ENCODE results near the gene DIP2B.

DIP2B gene

DNA sequence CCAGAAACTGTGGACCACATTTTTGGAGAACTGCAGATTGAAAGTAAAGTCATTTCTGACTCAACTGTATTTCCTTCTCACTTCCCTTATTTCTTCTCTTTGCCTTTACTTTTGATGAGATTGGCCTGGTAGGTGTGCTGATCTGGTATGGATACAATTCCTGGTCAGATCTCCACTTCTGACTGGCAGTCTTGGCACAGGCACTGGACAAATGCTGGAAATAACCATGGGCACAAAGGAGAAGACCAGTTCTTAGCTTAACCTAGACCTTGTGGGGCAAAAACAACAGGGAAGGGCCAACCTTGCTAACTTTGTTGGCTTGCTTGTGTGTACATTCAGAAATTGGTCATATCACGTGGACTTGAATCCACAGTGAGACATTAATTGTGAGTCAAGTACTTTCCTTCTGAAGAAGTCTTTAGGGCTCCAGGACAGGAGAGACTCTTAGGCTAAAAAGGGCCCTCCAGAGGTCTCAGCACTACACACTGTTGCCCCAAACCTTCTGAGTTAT, 75.0 kb downstream of the DIP2B start:
- no peak for DNase-seq

DNA sequence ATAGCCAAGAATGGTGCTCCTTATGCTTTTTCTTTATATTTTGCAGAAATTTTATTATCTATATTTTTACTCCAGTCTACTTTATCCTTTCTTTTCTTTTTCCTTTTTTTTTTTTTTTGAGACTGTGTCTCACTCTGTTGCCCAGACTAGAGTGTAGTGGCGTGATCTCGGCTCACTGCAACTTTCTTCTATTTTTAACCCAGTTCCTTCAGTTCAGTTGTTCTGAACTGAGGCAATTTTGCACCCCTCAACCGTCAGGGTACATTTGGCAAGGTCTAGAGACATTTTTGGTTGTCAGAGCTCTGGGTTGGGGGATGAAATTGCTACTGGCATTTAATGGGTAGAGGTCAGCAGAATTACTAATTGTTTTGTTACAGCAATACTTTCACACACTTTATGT, 75.7 kb downstream of the DIP2B start:
- DNase-seq: no peak

DNA sequence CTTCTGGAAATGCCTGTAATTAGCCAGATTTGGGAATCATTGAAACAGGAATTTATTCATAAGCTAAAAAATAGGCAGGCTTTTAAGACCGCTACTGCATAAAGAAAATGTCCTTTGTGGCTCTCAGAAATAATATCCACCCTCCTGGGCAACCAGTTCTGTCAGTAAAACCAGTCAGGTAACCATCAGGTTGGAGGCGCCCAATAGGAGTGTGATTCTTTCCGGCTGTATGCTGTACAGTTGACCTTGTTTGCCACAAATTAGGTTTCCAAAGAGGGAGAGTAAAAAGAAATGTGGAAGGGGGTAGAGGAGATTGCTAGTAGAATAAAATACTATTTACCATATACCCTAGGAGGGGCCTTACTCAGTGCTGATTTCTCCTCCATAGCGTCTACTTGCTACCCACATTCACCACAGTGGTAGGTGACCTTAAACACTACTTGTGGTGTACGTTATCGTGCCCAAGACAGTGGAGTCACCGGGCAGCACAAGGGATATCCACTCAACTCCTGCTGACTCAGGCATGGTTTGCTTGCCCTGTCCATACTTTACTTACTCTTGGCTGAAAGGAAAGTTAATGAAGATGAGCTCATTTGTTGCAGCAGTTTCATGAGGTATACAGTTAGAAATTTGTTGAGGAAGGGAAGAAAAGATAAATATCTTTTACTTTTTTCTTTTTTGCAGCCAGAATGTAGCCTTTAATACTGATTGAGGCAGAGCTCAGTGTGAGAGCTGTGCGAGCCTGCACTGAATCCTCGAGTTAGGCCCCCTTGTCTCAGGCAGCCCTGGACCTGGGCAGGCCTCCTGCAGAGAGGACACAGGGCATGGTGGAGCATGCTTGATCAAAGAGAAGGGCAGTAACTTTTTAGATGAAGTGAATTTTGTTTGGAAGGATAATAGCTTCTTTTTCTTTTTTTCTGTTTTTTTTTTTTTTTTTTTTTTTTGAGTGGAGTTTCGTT, 76.7 kb downstream of the DIP2B start:
- DNase-seq: no peak

DNA sequence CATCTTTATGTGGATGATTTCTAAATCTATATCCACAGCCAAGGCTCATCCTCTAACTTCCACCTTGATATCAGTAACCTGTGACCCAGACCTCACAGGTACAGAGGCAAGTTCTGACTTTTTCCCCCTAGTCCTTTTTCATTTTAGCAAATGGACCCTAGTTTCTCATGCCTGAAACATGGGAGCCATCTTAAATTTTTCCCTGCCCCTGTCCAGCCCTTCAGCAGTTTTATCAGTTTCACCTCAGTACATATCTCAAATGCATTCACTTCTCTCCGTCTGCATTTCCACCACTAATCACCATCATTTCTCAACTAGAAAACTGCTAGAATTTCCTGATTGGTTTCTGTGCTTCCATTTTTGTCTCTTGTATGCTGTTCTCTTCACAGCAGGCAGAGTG, 79.3 kb downstream of the DIP2B start:
- DNase-seq: no peak

DNA sequence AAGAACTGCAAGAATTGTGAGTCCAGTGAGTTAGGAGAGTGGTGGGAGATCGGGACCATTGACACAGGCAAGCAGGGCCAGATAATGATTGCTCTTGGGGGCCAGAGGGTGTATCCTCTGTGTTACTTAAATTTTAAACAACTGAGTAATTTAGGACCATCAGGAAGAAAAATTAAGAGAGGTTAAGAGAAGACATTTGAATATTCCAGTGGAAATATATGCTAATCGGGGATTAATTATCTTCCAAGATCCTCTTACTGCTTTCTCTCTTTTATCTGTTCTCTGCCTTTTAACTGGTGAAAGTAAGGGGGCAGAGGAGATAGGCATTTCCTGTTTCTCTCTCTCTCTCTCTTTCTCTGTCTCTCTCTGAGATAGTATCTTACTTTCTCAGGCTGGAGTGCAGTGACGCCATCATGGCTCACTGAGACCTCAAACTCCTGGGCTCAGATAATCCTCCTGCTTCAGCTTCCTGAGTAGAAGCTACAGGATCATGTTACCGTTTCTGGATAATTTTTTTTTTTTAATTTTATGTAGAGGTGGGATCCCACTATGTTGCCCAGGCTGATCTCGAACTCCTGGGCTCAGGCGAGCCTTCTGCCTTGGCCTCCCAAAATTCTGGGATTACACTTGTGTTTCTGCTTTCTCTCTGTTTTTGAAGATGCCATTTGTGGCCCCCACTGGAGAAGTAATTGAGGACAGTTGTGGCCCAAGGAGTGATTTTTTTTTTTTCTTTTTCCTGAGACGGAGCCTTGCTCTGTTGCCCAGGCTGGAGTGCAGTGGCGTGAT, 85.1 kb downstream of the DIP2B start:
- peak; percentile 24 to 70 for DNase-seq

DNA sequence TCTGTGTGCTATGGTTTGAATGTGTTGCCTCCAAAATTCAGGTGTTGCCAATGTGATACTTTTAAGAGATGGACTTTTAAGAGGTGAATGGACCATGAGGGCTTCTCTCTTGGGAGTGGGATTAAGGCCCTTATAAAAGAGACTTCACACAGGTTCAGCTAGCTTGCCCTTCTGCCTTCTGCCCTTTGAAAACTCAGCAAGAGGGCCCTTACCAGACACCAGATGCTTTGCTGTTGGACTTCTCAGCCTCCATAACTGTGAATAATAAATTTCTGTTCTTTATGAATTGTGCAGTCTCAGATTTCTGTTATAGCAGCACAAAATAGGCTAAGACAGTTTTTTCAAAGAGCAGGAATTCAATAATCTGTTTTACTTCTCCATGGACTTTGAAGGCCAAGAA, 86.1 kb downstream of the DIP2B start:
- DNase-seq: no peak

DNA sequence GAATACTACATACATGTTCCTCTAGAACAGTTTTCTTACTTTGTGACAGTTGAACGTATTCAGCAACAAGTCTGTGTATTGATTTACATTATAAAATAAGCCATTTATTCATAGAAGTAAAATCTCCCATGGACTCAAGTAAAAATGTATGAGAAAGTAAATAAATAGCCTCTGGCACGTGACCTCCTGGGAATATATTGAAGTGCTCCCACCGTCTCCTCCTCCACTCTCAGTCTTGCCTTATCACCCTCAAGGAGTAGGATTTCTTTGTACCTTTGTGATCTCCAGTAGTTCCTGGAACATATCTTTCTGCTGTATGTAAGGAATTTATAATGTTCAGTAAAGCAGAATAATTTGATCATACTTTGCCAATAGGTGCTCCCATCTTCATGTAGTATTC, 90.9 kb downstream of the DIP2B start:
- DNase-seq: no peak

DNA sequence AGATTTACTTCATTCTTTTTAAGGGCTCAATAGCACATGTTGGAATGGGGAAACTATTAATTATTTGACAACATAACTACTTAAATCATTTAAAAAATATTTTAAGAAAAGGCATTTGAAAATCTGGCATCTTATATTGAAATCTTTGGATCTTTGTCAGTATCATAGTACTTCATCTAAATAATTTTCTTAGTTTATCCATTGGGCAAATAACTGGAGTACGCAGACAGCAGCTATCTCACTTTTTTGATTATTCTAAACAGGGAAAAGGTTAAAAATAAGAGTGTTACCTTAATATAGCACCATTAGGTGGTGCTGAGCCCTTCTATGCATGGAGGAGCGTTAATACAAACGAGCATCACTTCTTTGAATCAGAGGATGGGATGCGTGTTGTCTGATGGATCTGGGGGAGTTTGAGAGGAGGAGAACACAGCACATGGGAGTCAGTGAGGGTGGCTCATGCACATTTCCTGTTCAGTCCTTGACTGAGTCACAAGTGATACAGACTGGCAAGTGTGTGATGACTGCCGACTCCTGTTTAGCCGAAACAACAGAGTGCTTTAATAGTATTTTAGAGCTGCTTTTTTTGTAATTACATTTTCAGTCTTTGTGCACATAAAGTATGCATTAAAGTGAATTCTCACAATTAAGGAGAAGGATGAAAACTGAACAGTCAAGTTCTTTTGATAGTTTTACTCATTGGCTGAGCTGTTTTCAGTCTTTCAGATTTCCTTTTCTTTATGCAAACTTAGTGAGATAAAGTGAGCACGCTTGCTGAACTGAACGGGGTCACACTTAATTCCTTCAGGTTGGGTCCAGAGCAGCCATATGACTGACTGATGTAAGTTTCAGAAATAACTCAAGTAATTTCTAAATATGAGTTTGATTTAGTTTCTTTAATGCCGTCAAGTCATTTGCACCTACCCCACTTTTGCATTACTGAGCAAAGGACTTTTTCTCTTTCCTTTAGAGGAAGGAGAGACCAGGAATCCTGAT, 92.7 kb downstream of the DIP2B start:
- peak; percentile 86 to 89 for DNase-seq

DNA sequence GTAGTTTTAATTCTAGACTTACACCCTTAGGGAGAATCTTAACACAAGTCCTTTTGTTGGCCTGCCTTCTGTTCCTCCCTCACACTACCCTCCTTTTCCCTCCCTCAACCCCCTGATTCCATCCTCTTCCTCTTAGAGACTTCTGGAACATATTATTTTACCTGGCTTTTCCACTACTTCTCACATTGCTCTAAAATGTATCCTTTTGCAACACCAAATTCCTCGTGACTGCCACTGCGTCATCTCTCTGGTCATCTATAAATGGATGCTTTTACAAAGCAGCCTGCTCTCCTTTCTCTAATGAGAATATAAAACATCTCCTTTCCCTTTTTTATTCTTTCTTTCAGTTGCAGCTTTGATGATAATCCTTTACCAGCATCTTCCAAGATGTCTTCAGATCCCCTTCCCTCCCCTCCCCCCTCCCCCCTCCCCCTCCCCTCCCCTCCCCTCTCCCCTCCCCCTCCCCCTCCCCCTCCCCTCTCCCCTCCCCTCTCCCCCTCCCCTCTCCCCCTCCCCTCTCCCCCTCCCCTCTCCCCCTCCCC, 93.6 kb downstream of the DIP2B start:
- DNase-seq: peak in 1 of 2 experiments; percentile 63

DNA sequence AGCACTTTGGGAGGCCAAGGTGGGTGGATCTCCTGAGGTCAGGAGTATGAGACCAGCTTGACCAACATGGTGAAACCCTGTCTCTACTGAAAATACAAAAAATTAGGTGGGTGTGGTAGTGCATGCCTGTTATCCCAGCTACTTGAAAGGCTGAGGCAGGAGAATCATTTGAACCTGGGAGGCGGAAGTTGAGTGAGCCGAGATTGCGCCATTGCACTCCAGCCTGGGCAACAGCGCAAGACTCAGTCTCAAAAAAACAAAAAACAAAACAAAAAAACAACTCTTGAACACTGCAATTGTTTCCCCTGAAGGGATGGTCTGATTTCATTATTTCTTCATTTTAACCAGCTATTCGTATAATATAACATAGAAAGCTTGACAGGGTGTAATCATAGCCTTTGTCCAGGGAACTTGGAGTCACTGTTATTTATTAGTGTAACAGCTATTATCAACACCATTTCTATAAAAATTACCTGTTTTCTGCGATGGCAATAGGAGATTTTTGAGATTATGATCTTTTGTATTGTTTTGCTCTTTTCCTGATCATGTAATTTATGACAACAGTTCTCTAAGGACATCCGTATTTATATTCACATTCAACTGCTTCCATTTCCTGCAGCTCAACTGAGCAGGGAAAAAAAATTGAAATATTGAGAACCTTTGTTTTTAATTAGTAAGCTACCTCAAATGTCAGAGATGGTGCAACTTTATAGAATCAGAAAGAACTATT, 94.7 kb downstream of the DIP2B start:
- no peak for DNase-seq

DNA sequence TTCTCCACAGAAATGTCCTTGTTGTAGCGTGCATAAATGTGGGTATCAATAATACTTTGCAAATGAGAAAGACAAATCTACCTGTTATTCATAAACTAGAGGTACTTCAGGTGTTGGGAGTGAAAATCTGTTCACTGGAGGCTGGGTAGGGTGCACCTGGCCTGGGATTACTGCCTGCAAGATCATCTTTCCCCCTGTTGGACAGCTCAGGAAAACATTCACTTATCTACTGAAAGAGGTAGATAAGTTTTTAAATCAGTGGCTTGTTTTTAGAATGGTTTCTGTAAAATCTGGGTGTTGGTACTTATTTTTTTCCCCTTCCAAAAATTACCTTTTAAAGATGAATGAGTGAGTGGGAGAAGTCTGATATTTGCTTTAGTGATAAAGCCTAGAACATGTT, 95.6 kb downstream of the DIP2B start:
- DNase-seq: no peak

DNA sequence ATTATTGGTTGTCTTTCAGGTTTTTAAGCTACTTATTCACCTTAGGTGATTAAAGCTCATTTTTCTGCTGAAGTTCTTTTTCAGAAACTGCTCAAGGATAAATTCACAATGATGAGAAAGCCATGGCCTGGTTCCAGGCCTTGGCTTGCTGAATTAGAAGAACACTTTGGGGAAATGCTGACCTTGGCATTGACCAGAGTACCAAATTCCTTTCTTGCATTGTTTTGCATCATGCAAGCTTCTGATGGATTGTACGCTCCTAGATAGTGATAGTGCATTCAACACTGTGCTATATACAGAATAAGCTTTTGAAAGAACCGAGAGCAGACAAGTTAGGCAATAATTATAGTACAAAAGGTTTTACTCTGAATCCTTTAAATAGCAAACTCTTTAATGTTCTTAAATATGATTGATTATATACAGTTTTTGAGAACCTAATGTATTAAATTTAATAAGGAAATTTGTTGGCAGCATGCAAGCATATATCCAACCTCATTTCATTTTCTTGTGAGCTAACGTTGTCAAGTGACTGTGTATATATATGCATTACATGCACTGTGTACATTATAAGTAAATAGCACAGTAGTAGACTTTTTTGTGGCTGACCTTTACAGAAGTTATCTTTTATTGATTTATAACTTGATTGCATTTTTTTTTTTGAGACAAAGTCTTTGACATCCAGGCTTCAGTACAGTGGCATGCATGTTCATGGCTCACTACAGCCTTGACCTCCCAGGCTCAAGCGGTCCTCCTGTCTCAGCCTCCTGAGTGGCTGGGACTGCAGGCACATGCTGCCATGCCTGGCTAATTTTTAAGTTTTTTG, 99.2 kb downstream of the DIP2B start:
- DNase-seq: no peak

DNA sequence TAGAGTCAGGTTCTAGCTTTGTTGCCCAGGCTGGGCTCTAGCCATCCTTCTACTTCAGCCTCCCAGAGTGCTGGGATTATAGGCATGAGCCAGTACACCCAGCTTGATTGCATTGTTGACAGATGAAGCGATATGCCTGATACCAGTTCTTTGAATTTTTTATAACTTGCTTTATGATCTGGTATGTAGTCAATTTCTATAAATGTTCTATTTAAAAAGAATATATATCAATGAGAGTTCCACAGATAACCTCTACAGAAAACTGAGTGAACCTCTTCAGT, 99.8 kb downstream of the DIP2B start:
- DNase-seq: no peak

DNA sequence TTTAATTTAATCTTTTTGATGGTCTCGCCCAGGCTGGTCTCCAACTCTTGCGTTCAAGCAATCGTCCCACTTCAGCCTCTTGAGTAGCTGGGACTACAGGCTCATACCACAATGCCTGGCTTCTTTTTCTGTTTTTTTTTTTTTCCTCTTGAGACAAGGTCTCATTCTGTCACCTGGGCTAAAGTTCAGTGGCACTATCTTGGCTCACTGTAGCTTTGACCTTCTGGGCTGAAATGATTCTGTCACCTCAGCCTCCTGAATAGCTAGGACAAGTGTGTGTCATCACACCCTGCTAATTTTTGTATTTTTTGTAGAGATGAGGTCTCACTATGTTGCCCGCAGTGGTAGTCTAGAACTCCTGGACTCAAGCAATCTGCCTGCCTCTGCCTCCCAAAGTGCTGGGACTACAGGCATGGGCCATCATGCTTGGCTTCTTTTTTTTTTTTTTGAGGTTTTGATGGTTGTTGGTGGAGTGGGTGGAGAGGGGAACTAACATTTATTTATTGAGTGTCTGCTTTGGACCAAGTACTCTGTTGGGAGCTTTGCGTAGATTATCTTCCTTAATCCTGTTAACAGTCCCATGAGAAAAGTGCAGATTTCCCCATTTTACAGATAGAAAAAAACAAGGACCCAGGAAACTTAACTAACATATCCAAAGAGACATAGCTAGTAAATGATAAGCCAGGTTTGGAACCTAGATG, 102.0 kb downstream of the DIP2B start:
- no peak for DNase-seq

DNA sequence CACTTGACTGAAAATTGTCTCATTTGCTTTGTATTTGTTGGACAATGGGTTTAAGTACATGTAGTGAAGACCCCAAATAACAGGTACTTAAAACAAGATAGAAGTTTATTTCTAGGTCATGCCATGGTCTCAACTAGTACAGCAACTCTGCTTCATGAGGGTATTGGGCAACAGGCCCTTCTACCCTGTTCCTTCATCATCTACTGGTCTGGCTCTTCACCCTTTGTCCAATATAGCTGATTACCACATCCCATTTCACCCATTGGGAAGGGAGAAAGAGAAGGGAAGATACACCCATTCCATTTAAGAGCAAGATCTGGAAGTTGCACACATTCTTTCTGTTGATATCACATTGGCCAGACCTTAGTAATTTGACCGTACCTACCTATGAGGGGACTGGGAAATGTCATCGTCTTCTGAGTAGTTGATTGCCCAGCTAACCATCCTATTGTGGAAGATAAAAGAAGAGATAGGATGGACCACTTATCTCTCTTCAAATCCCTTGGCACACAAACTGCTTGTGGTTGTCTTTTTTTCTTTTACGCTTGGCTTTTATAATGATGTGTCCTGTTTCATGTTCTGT, 104.6 kb downstream of the DIP2B start:
- no peak for DNase-seq

DNA sequence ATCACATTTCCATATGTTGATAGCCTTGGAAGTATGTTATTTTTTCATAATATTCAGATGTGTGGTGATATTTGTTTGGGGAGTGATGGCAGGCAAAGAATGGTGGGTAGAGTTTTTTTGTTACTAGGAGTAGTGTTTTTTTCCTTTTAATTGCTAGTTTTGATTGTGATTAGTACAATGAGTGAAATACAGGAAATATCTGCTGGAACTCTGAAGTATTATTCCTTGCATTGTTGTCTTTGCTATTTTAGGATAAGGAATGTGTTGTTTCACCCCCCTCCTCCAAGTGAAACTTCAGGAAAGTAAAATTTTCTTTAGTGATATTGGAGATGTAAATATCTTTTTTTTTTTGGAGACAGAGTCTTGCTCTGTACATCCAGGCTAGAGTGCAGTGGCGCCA, 105.4 kb downstream of the DIP2B start:
- DNase-seq: no peak

DNA sequence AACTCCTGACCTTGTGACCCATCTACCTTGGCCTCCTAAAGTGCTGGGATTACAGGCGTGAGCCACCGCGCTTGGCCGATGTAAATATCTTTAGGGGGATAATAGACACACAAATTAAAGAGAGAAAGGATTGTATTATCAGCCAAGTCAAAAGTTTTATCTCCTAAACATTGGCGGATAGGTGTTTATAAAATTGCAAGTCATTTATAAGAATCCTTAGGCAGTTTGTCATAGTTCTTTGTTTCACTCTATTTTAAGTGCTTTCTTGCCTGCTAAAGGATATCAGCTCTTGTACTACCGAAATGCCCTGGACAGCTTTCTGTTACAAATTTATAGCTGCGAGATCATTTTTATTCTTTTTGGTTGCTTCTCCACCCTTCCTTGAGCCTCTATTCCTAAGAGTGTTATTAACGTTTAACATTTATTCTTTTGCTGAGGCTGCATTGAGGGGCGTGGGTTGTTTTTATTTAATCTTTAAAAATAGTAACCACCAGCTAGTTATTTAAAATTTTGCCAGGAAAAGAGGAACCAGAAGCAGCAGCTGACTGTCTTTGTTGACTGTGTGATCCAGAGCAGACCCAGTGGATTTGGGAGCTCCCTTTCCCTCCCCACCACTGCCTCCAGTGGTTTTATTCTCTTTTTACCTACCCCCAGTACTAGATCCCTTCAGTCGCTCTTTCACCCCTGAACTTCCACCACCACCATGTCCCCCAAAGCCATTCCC, 106.4 kb downstream of the DIP2B start:
- no peak for DNase-seq

DNA sequence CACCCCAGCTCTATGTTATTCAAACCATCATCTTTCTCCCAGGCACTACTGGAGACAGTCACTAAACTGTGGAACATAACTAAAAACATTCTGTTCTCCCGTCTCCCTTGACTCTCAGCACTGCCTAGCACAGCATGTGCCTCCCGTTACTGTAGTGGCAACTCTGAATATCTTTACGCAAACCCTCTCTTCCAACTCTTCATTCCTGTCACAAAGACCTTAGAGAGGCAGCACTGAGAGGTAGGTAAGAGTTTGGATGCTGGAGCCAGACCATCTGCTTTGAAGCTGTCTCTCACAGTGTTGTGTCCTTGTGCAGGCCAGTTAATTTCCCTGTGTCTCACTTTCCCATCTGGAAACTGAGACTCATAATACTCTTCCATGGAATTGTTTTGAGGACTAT, 108.1 kb downstream of the DIP2B start:
- no peak for DNase-seq

DNA sequence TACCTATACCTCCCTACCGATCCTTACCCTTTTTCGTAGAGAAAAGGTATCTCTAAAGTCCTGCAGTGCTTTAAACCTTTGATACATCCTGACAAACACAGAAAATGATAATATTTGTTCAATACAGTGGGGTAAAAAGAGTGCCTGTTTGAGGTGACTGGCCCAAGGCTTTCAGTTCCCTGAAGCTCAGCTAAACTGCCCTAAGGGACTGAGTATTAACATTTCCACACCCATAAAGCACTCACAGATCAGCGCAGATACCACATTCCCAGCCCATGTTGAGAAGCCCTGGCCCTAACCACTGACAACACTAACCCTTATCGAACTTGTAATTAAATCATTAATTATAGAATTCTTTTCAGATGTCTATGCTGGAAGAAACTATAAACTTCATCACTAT, 108.7 kb downstream of the DIP2B start:
- no peak for DNase-seq

Data from SW 1271 (cell line).